A549 (cell line): ENCODE results near the gene CFHR2.

Experiments used
- BCL3 ChIP-seq: fragments of >200 bp; sonication (Bioruptor Twin); formaldehyde crosslinking; IDR thresholded peaks from 3 replicates; pipeline ENCODE4 v1.6.1; 2016
- CBX2 ChIP-seq: fragments of 200-600 bp; sonication (generic); IDR thresholded peaks from 2 replicates; pipeline ENCODE4 v1.6.1; 2016; ENCODE audit warnings: low read depth, mild to moderate bottlenecking, borderline replicate concordance
- CTCF ChIP-seq: fragments of >200 bp; sonication (Bioruptor Twin); formaldehyde crosslinking; IDR thresholded peaks from 3 replicates; pipeline ENCODE4 v1.5.1; 2016
- EP300 ChIP-seq, 2 experiments: fragments of >200 bp; sonication (Bioruptor Twin); formaldehyde crosslinking; IDR thresholded peaks; 2 replicates in 1 of 2; 3 replicates in 1 of 2; pipeline ENCODE4 v1.6.1; 2016 to 2017
- MAFK ChIP-seq: fragments of 450-650 bp; IDR thresholded peaks from 2 replicates; pipeline ENCODE4 v1.6.1; 2014; ENCODE audit not compliant: partially characterized antibody
- PHF8 ChIP-seq: fragments of 200-600 bp; sonication (generic); IDR thresholded peaks from 2 replicates; pipeline ENCODE4 v1.6.1; 2016; ENCODE audit warnings: low read depth, mild to moderate bottlenecking, antibody characterized with exemption, moderate library complexity, borderline replicate concordance
- POLR2A ChIP-seq: IDR thresholded peaks from 2 replicates; pipeline ENCODE4 v1.6.1; 2012; ENCODE audit warnings: mild to moderate bottlenecking, low read length
- RAD21 ChIP-seq, 2 experiments: fragments of >200 bp in 1 of 2; sonication (Bioruptor Twin) in 1 of 2; formaldehyde crosslinking in 1 of 2; IDR thresholded peaks in 1 of 2; conservative IDR thresholded peaks in 1 of 2; 2 replicates in 1 of 2; 3 replicates in 1 of 2; pipeline ENCODE4 v1.6.1; 2012 to 2018; ENCODE audit warnings: inconsistent platforms in 1 of 2
- REST ChIP-seq: fragments of 200-600 bp; sonication (generic); IDR thresholded peaks from 2 replicates; pipeline ENCODE4 v1.6.1; 2016; ENCODE audit warnings: antibody characterized with exemption, mild to moderate bottlenecking, moderate library complexity
- RNF2 ChIP-seq: fragments of 200-600 bp; sonication (generic); IDR thresholded peaks from 2 replicates; pipeline ENCODE4 v1.6.1; 2016; ENCODE audit warnings: low read depth, mild to moderate bottlenecking, antibody characterized with exemption, moderate library complexity, borderline replicate concordance
- SMC3 ChIP-seq: fragments of >200 bp; sonication (Bioruptor Twin); formaldehyde crosslinking; IDR thresholded peaks from 3 replicates; pipeline ENCODE4 v1.6.1; 2018; ENCODE audit warnings: inconsistent platforms
- ZFP36 ChIP-seq: fragments of 450-650 bp; IDR thresholded peaks from 2 replicates; pipeline ENCODE4 v1.6.1; 2014; ENCODE audit warnings: borderline replicate concordance; ENCODE audit not compliant: partially characterized antibody
- ZNF302 ChIP-seq: fragments of 250-450 bp; sonication (Bioruptor Pico); IDR thresholded peaks from 2 replicates; pipeline ENCODE4 v1.9.0; 2021; ENCODE audit warnings: inconsistent platforms, mild to moderate bottlenecking, moderate library complexity

GRCh38 chr1:196980859-196981258 lies 37.3 kb downstream of the CFHR2 start:
- no peak for TF ChIP-seq CTCF
- TF ChIP-seq RAD21 (conservative IDR thresholded peaks at IDR 0.05 in 1 of 2, IDR thresholded peaks at IDR 0.05 in 1 of 2), result no peak
- no peak for TF ChIP-seq POLR2A
- no peak for TF ChIP-seq RNF2
- TF ChIP-seq MAFK, result no peak
- no peak for TF ChIP-seq PHF8
- no peak for TF ChIP-seq BCL3
- no peak for TF ChIP-seq SMC3
- no peak for TF ChIP-seq REST
- no peak for TF ChIP-seq ZFP36
- TF ChIP-seq CBX2, result no peak
- no peak for TF ChIP-seq EP300 (IDR thresholded peaks at IDR 0.05)
- TF ChIP-seq ZNF302 (CRISPR knock-in tag), result no peak
